Measurements from ENCODE around the gene EFNA3. TPM values are rescaled to one million over a fixed set of nuclear protein-coding genes. Genes with fewer than 3 reads are reported as not detected.

The EFNA3 gene
- total and polyA plus RNA-seq, 2 donors (not counting 1 experiment from before 2014, with no cell fraction given): 0.30 to 0.33 TPM

GRCh38 chr1:155130272-155131006, 51.8 kb downstream of the EFNA3 start:
- Histone ChIP-seq H3K9me3 (ENCODE audit: control insufficient read depth, insufficient read depth, low read depth, low read length) (no peaks in the 10 kb centered on the region), H2AFZ (ENCODE audit: low read length) (no peak overlapping the region), H3K27me3 (ENCODE audit: control insufficient read depth, insufficient read depth, low read length) (peaks cover 41% of the 10 kb centered on the region), H3K4me2 (ENCODE audit: extremely low read depth, insufficient read depth, low read length) (no peak overlapping the region), H3K4me3 (replicated peaks in 1 of 4; ENCODE audit: control extremely low read depth in 1 of 4, insufficient read depth in 1 of 4, low read depth in 3 of 4, low read length in 4 of 4) (no peak overlapping the region), H3K4me1 (ENCODE audit: control insufficient read depth, extremely low read depth, insufficient read depth, low read length) (peaks cover 9% of the 10 kb centered on the region), H3K36me3 (ENCODE audit: control insufficient read depth, insufficient read depth, low read length) (no peaks in the 10 kb centered on the region), H4K20me1 (ENCODE audit: control insufficient read depth, extremely low read depth, insufficient read depth, low read length) (no peaks in the 10 kb centered on the region), H3K27ac (ENCODE audit: insufficient read depth, low read length) (no peak overlapping the region), H3K79me2 (ENCODE audit: control insufficient read depth, insufficient read depth, low read length) (no peaks in the 10 kb centered on the region), H3K9ac (ENCODE audit: insufficient read depth, low read length) (no peak overlapping the region)
- DNase-seq (ENCODE audit: low read depth in 2 of 2): no peak
- no peak for TF ChIP-seq EZH2 (IDR thresholded peaks at IDR 0.05; ENCODE audit: low read length, missing control alignments)
- TF ChIP-seq, protein P1, sequence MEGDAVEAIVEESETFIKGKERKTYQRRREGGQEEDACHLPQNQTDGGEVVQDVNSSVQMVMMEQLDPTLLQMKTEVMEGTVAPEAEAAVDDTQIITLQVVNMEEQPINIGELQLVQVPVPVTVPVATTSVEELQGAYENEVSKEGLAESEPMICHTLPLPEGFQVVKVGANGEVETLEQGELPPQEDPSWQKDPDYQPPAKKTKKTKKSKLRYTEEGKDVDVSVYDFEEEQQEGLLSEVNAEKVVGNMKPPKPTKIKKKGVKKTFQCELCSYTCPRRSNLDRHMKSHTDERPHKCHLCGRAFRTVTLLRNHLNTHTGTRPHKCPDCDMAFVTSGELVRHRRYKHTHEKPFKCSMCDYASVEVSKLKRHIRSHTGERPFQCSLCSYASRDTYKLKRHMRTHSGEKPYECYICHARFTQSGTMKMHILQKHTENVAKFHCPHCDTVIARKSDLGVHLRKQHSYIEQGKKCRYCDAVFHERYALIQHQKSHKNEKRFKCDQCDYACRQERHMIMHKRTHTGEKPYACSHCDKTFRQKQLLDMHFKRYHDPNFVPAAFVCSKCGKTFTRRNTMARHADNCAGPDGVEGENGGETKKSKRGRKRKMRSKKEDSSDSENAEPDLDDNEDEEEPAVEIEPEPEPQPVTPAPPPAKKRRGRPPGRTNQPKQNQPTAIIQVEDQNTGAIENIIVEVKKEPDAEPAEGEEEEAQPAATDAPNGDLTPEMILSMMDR (conservative IDR thresholded peaks at IDR 0.05 in 1 of 2, IDR thresholded peaks at IDR 0.05 in 1 of 2; ENCODE audit: low read depth in 1 of 2, low read length in 2 of 2): no peak

DNA sequence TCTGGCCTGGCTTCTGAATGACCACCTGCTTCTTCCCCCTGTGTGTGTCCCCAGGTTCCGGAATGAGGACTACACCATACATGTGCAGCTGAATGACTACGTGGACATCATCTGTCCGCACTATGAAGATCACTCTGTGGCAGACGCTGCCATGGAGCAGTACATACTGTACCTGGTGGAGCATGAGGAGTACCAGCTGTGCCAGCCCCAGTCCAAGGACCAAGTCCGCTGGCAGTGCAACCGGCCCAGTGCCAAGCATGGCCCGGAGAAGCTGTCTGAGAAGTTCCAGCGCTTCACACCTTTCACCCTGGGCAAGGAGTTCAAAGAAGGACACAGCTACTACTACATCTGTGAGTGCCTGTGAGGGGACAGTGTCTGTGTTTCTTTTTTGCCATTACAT, 52.6 kb downstream of the EFNA3 start:
- no peak overlapping the region for H3K27ac ChIP-seq (ENCODE audit: insufficient read depth, low read length)
- no peaks in the 10 kb centered on the region for H4K20me1 ChIP-seq (ENCODE audit: control insufficient read depth, extremely low read depth, insufficient read depth, low read length)
- no peaks in the 10 kb centered on the region for H3K9me3 ChIP-seq (ENCODE audit: control insufficient read depth, insufficient read depth, low read depth, low read length)
- H2AFZ ChIP-seq (ENCODE audit: low read length): no peak overlapping the region
- peaks cover 33% of the 10 kb centered on the region for H3K27me3 ChIP-seq (ENCODE audit: control insufficient read depth, insufficient read depth, low read length)
- no peaks in the 10 kb centered on the region for H3K36me3 ChIP-seq (ENCODE audit: control insufficient read depth, insufficient read depth, low read length)
- no peak for DNase-seq (ENCODE audit: low read depth in 2 of 2)
- H3K79me2 ChIP-seq (ENCODE audit: control insufficient read depth, insufficient read depth, low read length): no peaks in the 10 kb centered on the region
- H3K4me1 ChIP-seq (ENCODE audit: control insufficient read depth, extremely low read depth, insufficient read depth, low read length): peaks cover 9% of the 10 kb centered on the region
- H3K9ac ChIP-seq (ENCODE audit: insufficient read depth, low read length): no peak overlapping the region
- TF ChIP-seq EZH2 (IDR thresholded peaks at IDR 0.05; ENCODE audit: low read length, missing control alignments): no peak
- TF ChIP-seq, protein P1 (conservative IDR thresholded peaks at IDR 0.05 in 1 of 2, IDR thresholded peaks at IDR 0.05 in 1 of 2; ENCODE audit: low read depth in 1 of 2, low read length in 2 of 2): no peak
- H3K4me3 ChIP-seq (replicated peaks in 1 of 4; ENCODE audit: control extremely low read depth in 1 of 4, insufficient read depth in 1 of 4, low read depth in 3 of 4, low read length in 4 of 4): no peak overlapping the region
- H3K4me2 ChIP-seq (ENCODE audit: extremely low read depth, insufficient read depth, low read length): no peak overlapping the region

GRCh38 chr1:155131856-155132255, 53.2 kb downstream of the EFNA3 start:
- H2AFZ ChIP-seq (ENCODE audit: low read length): no peak overlapping the region
- H3K4me2 ChIP-seq (ENCODE audit: extremely low read depth, insufficient read depth, low read length): no peak overlapping the region
- H3K9ac ChIP-seq (ENCODE audit: insufficient read depth, low read length): no peak overlapping the region
- H4K20me1 ChIP-seq (ENCODE audit: control insufficient read depth, extremely low read depth, insufficient read depth, low read length): no peaks in the 10 kb centered on the region
- H3K9me3 ChIP-seq (ENCODE audit: control insufficient read depth, insufficient read depth, low read depth, low read length): no peaks in the 10 kb centered on the region
- no peak overlapping the region for H3K27ac ChIP-seq (ENCODE audit: insufficient read depth, low read length)
- no peaks in the 10 kb centered on the region for H3K36me3 ChIP-seq (ENCODE audit: control insufficient read depth, insufficient read depth, low read length)
- TF ChIP-seq EZH2 (IDR thresholded peaks at IDR 0.05; ENCODE audit: low read length, missing control alignments): no peak
- TF ChIP-seq, protein P1 (conservative IDR thresholded peaks at IDR 0.05 in 1 of 2, IDR thresholded peaks at IDR 0.05 in 1 of 2; ENCODE audit: low read depth in 1 of 2, low read length in 2 of 2): no peak
- H3K27me3 ChIP-seq (ENCODE audit: control insufficient read depth, insufficient read depth, low read length): peaks cover 27% of the 10 kb centered on the region
- no peak for DNase-seq (ENCODE audit: low read depth in 2 of 2)
- peaks cover 11% of the 10 kb centered on the region for H3K4me1 ChIP-seq (ENCODE audit: control insufficient read depth, extremely low read depth, insufficient read depth, low read length)
- H3K4me3 ChIP-seq (replicated peaks in 1 of 4; ENCODE audit: control extremely low read depth in 1 of 4, insufficient read depth in 1 of 4, low read depth in 3 of 4, low read length in 4 of 4): no peak overlapping the region
- H3K79me2 ChIP-seq (ENCODE audit: control insufficient read depth, insufficient read depth, low read length): peaks cover 3% of the 10 kb centered on the region
